LNCaP clone FGC (cell line): ENCODE results near the gene SGIP1.
A peak's percentile ranks its signal among the peaks of the same experiment; 100 is the strongest.

ENCODE experiments used
- DNase-seq: peaks from one replicate; pipeline ENCODE4 v3.0.0-alpha.2; 2011; ENCODE audit warnings: low read depth
- H3K4me3 ChIP-seq: 2 replicates; pipeline ENCODE4 v1.5.1; 2011; ENCODE audit warnings: mild to moderate bottlenecking, low read depth, low read length, control low read depth
- CTCF ChIP-seq: IDR thresholded peaks from 2 replicates; pipeline ENCODE4 v1.5.1; 2012; ENCODE audit warnings: mild to moderate bottlenecking; ENCODE audit not compliant: control insufficient read depth, insufficient read depth; ENCODE audit errors: extremely low read depth

Gene SGIP1

GRCh38 chr1:66519992-66520391 lies 14.0 kb upstream of the SGIP1 start:
- H3K4me3 ChIP-seq, result no peak overlapping the region
- DNase-seq, result peak; percentile 33
- no peak for TF ChIP-seq CTCF

GRCh38 chr1:66520655-66521054 lies 13.3 kb upstream of the SGIP1 start:
- H3K4me3 ChIP-seq, result no peak overlapping the region
- no peak for DNase-seq
- no peak for TF ChIP-seq CTCF

GRCh38 chr1:66521721-66522365 lies 12.1 kb upstream of the SGIP1 start:
- H3K4me3 ChIP-seq, result no peak overlapping the region
- no peak for TF ChIP-seq CTCF
- DNase-seq, result no peak

GRCh38 chr1:66523562-66523961 lies 10.4 kb upstream of the SGIP1 start:
- TF ChIP-seq CTCF, result no peak
- DNase-seq, result no peak
- H3K4me3 ChIP-seq, result no peak overlapping the region

GRCh38 chr1:66525086-66525485 lies 8.9 kb upstream of the SGIP1 start:
- no peak overlapping the region for H3K4me3 ChIP-seq
- no peak for TF ChIP-seq CTCF
- DNase-seq, result no peak

- DNase-seq, result no peak
- no peak overlapping the region for H3K4me3 ChIP-seq
- no peak for TF ChIP-seq CTCF
Observed at GRCh38 chr1:66526036-66526435, 7.9 kb upstream of the SGIP1 start.

GRCh38 chr1:66526991-66527390 lies 7.0 kb upstream of the SGIP1 start:
- no peak for DNase-seq
- TF ChIP-seq CTCF, result no peak
- no peak overlapping the region for H3K4me3 ChIP-seq
